Smooth muscle cell (in vitro differentiated cells): Measurements from ENCODE around the gene MEI1. TPM values are rescaled to one million over a fixed set of nuclear protein-coding genes. Genes with fewer than 3 reads are reported as not detected.

ENCODE experiments used
- DNase-seq: peaks from one replicate; lab custom pipeline; 2025; ENCODE audit not compliant: unreplicated experiment; lab: John Stamatoyannopoulos, UW
- H2AFZ ChIP-seq: fragments of 200-600 bp; sonication (generic); 2 replicates; pipeline ENCODE4 v1.6.0; 2016; ENCODE audit warnings: antibody characterized with exemption, low read depth, mild to moderate bottlenecking
- H3F3A ChIP-seq: fragments of 200-600 bp; sonication (generic); 2 replicates; pipeline ENCODE4 v1.6.0; 2017; ENCODE audit warnings: antibody characterized with exemption, low read depth
- H3K27ac ChIP-seq: fragments of 200-600 bp; sonication (generic); 2 replicates; pipeline ENCODE4 v1.5.1; 2016; ENCODE audit warnings: low read depth, mild to moderate bottlenecking
- H3K27me3 ChIP-seq: fragments of 200-600 bp; sonication (generic); 2 replicates; pipeline ENCODE4 v1.6.1; 2016; ENCODE audit warnings: low read depth, mild to moderate bottlenecking
- H3K36me3 ChIP-seq: fragments of 200-600 bp; sonication (generic); 2 replicates; pipeline ENCODE4 v1.5.1; 2016; ENCODE audit warnings: low read depth
- H3K4me1 ChIP-seq: fragments of 200-600 bp; sonication (generic); 2 replicates; pipeline ENCODE4 v1.5.1; 2016; ENCODE audit warnings: low read depth
- H3K4me2 ChIP-seq: fragments of 200-600 bp; sonication (generic); 2 replicates; pipeline ENCODE4 v1.6.0; 2016; ENCODE audit warnings: mild to moderate bottlenecking
- H3K4me3 ChIP-seq: fragments of 200-600 bp; sonication (generic); 2 replicates; pipeline ENCODE4 v1.5.1; 2016; ENCODE audit warnings: mild to moderate bottlenecking
- H3K79me2 ChIP-seq: fragments of 200-600 bp; sonication (generic); 2 replicates; pipeline ENCODE4 v1.6.0; 2016; ENCODE audit warnings: low read depth, mild to moderate bottlenecking
- H3K9ac ChIP-seq: fragments of 200-600 bp; sonication (generic); 2 replicates; pipeline ENCODE4 v1.6.0; 2016; ENCODE audit warnings: low read depth
- H3K9me3 ChIP-seq: fragments of 200-600 bp; sonication (generic); replicated peaks from 2 replicates; pipeline ENCODE4 v1.5.1; 2016; ENCODE audit warnings: low read depth
- H4K20me1 ChIP-seq: fragments of 200-600 bp; sonication (generic); 2 replicates; pipeline ENCODE4 v1.6.0; 2016; ENCODE audit warnings: low read depth
- WGBS: methylation state at CpG from one replicate; pipeline ENCODE4 v1.1.7; 2016; ENCODE audit warnings: low lambda C conversion rate; 5-methylcytosine and 5-hydroxymethylcytosine counted together
- polyA plus RNA-seq: library from polyadenylated mRNA; unstranded; fragments of >200 nt; fragmentation: Nextera tagmentation; extraction: Ambion mirVana; gene quantifications from 2 replicates; pipeline ENCODE4 v1.2.1, GENCODE V29; 2016
- total RNA-seq: library from RNA; depleted of rRNA; stranded (reverse); fragments of >200 nt; gene quantifications from 2 replicates; pipeline ENCODE4 v1.2.3, GENCODE V29; 2014
- TF ChIP-seq, protein P1 (sequence below): fragments of 200-600 bp; sonication (generic); IDR thresholded peaks from 2 replicates; pipeline ENCODE4 v1.5.1; 2017; ENCODE audit warnings: borderline replicate concordance, mild to moderate bottlenecking, antibody characterized with exemption; ENCODE audit not compliant: insufficient read depth, poor library complexity, severe bottlenecking

The MEI1 gene
- total and polyA plus RNA-seq, 2 experiments from 2014 or later = 0.18 to 3.2 TPM

DNA sequence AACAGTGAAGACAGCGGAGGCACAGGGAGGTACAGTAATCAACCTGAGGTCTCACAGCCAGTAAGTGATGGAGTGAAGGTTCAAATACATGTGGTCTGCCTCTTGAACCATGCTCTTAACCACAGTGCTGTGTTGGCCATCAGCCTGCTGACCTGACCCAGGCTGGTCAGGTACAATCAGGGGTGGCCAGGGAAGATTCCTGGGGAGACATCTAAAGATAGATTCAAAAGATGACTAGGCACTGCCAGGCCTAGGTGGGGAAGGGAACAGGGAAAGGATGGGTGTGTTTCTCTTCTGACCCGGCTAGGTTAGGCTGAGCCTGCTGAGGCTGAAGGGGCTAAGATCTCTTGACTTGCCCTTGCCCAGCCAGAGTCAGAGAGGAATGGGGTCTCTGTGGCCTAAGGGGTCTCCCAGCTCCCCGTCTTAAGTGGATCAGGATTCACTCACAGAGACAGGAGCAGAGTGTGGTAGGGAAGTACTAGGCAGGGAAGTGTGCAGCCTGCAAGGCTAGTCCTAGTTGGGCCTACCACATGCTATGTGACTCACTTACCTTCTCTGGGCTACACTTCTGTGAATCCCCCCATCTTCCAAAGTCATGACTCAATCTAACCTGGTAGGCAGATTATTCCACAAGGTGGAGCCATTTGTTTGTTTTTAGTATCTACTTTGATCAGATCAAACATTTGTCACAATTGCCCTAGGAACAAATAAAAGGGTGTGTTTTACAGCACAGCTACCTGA lies 123.2 kb downstream of the MEI1 start:
- no peaks in the 10 kb centered on the region for H4K20me1 ChIP-seq
- no peak overlapping the region for H3K9ac ChIP-seq
- H3K9me3 ChIP-seq = no peaks in the 10 kb centered on the region
- TF ChIP-seq, protein P1, sequence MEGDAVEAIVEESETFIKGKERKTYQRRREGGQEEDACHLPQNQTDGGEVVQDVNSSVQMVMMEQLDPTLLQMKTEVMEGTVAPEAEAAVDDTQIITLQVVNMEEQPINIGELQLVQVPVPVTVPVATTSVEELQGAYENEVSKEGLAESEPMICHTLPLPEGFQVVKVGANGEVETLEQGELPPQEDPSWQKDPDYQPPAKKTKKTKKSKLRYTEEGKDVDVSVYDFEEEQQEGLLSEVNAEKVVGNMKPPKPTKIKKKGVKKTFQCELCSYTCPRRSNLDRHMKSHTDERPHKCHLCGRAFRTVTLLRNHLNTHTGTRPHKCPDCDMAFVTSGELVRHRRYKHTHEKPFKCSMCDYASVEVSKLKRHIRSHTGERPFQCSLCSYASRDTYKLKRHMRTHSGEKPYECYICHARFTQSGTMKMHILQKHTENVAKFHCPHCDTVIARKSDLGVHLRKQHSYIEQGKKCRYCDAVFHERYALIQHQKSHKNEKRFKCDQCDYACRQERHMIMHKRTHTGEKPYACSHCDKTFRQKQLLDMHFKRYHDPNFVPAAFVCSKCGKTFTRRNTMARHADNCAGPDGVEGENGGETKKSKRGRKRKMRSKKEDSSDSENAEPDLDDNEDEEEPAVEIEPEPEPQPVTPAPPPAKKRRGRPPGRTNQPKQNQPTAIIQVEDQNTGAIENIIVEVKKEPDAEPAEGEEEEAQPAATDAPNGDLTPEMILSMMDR = peak; percentile 37
- no peak overlapping the region for H3K4me3 ChIP-seq
- H3F3A ChIP-seq = no peaks in the 10 kb centered on the region
- H3K36me3 ChIP-seq = no peaks in the 10 kb centered on the region
- 97% methylated on average over 3 of the region's 3 CpGs for WGBS
- no peak overlapping the region for H3K27ac ChIP-seq
- H3K79me2 ChIP-seq = no peaks in the 10 kb centered on the region
- H2AFZ ChIP-seq = no peak overlapping the region
- no peaks in the 10 kb centered on the region for H3K27me3 ChIP-seq
- no peak overlapping the region for H3K4me2 ChIP-seq
- H3K4me1 ChIP-seq = peaks cover 22% of the 10 kb centered on the region
- no peak for DNase-seq

DNA sequence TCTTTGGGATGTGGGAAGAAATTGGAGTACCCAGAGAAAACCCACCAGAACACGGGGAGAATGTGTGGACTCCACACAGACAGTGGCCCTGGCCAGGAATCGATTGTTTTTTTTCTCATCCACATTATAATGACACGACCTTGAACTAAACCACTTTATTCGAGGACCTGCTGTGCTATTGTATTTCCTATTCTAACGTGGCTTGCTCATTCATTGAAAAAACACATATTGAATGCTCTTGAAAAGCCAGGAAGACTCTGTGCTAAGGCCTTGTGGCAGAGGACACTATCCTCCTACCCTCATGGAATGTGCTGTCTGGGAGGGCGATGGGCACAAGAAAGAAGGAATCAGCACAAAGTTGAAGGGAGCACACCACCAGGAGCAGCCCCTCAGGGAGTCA lies 124.5 kb downstream of the MEI1 start:
- no peak overlapping the region for H3K9ac ChIP-seq
- no peaks in the 10 kb centered on the region for H3K27me3 ChIP-seq
- WGBS = 87% methylated on average over 6 of the region's 6 CpGs
- H3K79me2 ChIP-seq = no peaks in the 10 kb centered on the region
- no peak overlapping the region for H2AFZ ChIP-seq
- H3K4me3 ChIP-seq = no peak overlapping the region
- H3K27ac ChIP-seq = peak overlapping the region; percentile 37
- DNase-seq = no peak
- H3K9me3 ChIP-seq = no peaks in the 10 kb centered on the region
- H3F3A ChIP-seq = no peaks in the 10 kb centered on the region
- TF ChIP-seq, protein P1 = no peak
- H3K4me1 ChIP-seq = peaks cover 22% of the 10 kb centered on the region
- no peaks in the 10 kb centered on the region for H3K36me3 ChIP-seq
- H3K4me2 ChIP-seq = no peak overlapping the region
- H4K20me1 ChIP-seq = no peaks in the 10 kb centered on the region

DNA sequence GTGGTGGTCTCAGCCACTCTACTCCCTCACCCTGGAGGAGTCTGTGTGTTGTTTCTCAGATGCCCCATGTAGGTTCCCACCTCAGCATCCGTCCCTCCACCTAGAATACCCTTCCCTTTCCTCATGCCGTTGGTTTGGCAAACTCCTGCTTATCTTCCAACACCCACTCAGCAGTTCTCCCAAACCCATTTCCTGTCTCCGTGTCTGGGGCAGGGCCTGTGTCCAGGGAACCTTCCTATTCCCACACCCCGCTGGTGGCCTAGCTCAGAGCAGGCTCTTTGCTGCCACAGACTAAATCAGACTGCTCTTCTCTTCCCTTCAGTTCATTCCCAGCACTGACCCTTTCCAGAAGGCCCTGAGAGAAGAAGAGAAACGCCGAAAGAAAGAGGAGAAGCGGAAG lies 126.1 kb downstream of the MEI1 start:
- DNase-seq = no peak
- Histone ChIP-seq H4K20me1 (no peaks in the 10 kb centered on the region), H3K9me3 (no peaks in the 10 kb centered on the region), H3K4me2 (peak overlapping the region; percentile 63), H3K79me2 (no peaks in the 10 kb centered on the region), H2AFZ (no peak overlapping the region), H3K27me3 (no peaks in the 10 kb centered on the region), H3K4me1 (peaks cover 22% of the 10 kb centered on the region), H3K27ac (peak overlapping the region; percentile 81), H3K9ac (peak overlapping the region; percentile 8), H3K36me3 (no peaks in the 10 kb centered on the region), H3F3A (no peaks in the 10 kb centered on the region), H3K4me3 (no peak overlapping the region)
- TF ChIP-seq, protein P1 = no peak
- 52% methylated on average over 7 of the region's 7 CpGs for WGBS

DNA sequence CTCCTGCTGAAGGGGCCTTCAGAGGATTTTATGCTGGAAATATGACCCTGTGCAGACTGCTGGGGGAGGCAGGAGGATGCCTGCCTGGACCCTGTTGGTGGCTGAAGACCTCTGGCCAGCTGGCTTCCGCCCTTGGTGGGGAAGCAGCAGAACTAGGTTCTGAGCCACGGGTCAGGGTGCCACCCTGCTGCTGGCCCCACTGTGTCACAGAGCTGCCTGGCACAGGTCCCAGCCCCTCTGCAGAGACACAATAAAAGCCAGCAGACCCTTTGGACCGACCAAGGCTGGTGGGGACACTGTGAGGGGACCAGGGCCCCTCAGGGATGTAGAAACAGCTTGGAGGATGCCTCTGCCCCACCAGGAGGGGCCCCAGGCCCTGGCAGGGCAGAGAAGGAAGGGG lies 126.7 kb downstream of the MEI1 start:
- no peak for DNase-seq
- H2AFZ ChIP-seq = no peak overlapping the region

More for the DNA sequence above, 126.7 kb downstream of the MEI1 start:
- Histone ChIP-seq H3K4me2 (peak overlapping the region; percentile 63), H4K20me1 (no peaks in the 10 kb centered on the region), H3K9me3 (no peaks in the 10 kb centered on the region), H3K27ac (peak overlapping the region; percentile 81), H3K9ac (peak overlapping the region; percentile 8), H3K36me3 (no peaks in the 10 kb centered on the region), H3K27me3 (no peaks in the 10 kb centered on the region), H3F3A (no peaks in the 10 kb centered on the region), H3K79me2 (no peaks in the 10 kb centered on the region), H3K4me1 (peaks cover 22% of the 10 kb centered on the region), H3K4me3 (no peak overlapping the region)
- 70% methylated on average over 3 of the region's 3 CpGs for WGBS
- TF ChIP-seq, protein P1 = no peak
